Sigmoid colon (tissue), 7 donors: ENCODE results near the gene ENO3. TPM values are rescaled to one million over a fixed set of nuclear protein-coding genes. Genes with fewer than 3 reads are reported as not detected.
"Not testable (repeated sequence)": the region's sequence is repeated elsewhere in the genome, so short reads cannot be mapped to it uniquely, and the experiment has no call there.

Experiments
- DNase-seq: peaks from one replicate; pipeline ENCODE4 v3.0.0-alpha.2; 2019
- H3K27ac ChIP-seq, 4 donors: fragments of 200-600 bp; sonication (generic); one replicate each; pipeline ENCODE4 v1.5.1; 2016 to 2019; ENCODE audit warnings: mild to moderate bottlenecking in 1 of 4
- H3K27me3 ChIP-seq, 3 donors: fragments of 200-600 bp; sonication (generic); one replicate each; pipeline ENCODE4 v1.5.1; 2019; ENCODE audit warnings: mild to moderate bottlenecking in 1 of 3
- H3K36me3 ChIP-seq, 4 donors: fragments of 200-600 bp; sonication (generic); one replicate each; pipeline ENCODE4 v1.5.1; 2016 to 2019
- H3K4me1 ChIP-seq, 4 donors: fragments of 200-600 bp; sonication (generic); one replicate each; pipeline ENCODE4 v1.5.1; 2017 to 2019
- H3K4me3 ChIP-seq, 4 donors: fragments of 200-600 bp; sonication (generic); one replicate each; pipeline ENCODE4 v1.5.1; 2017 to 2019; ENCODE audit warnings: mild to moderate bottlenecking in 2 of 4, moderate library complexity in 1 of 4
- H3K9me3 ChIP-seq, 4 donors: fragments of 200-600 bp in 3 of 4; sonication (generic) in 3 of 4; one replicate each; pipeline versions ENCODE4 v1.5.1 to v1.6.1; 2013 to 2019
- EP300 ChIP-seq, 4 donors: sonication (generic); formaldehyde crosslinking; IDR thresholded peaks; one replicate each; pipeline ENCODE4 v1.6.1; 2017; ENCODE audit warnings: antibody characterized with exemption in 4 of 4
- POLR2A ChIP-seq, 2 donors: fragments of 450-650 bp; IDR thresholded peaks; one replicate each; pipeline ENCODE4 v1.6.1; 2016; ENCODE audit warnings: antibody characterized with exemption in 2 of 2, mild to moderate bottlenecking in 2 of 2, moderate library complexity in 2 of 2
- POLR2AphosphoS5 ChIP-seq, 4 donors: sonication (generic); formaldehyde crosslinking; IDR thresholded peaks; one replicate each; pipeline ENCODE4 v1.6.1; 2017; ENCODE audit warnings: antibody characterized with exemption in 4 of 4
- WGBS, 2 donors: extraction: QIAGEN DNeasy Blood & Tissue Kit; methylation state at CpG; one replicate each; pipeline ENCODE4 v1.1.7; 2013; 5-methylcytosine and 5-hydroxymethylcytosine counted together
- intact Hi-C: fragments of 100-400 bp; cut with DNase I; formaldehyde crosslinking; loops from one replicate; pipeline ENCODE4 v1.15.1; 2023
- polyA plus RNA-seq, 3 donors: library from polyadenylated mRNA; stranded (reverse); fragments of 200-250 nt; gene quantifications; one replicate each; pipeline ENCODE4 v1.2.3, GENCODE V29; 2013
- total RNA-seq, 4 donors: library from RNA; depleted of rRNA; stranded (reverse); fragments of >200 nt; gene quantifications; one replicate each; pipeline ENCODE4 v1.1.0, GENCODE V29; 2016
- TF ChIP-seq, protein P1 (sequence below), 4 experiments: fragments of 450-650 bp in 3 of 4; fragments of 200-600 bp in 1 of 4; IDR thresholded peaks; one replicate each; pipeline ENCODE4 v1.5.1; 2016 to 2019; ENCODE audit warnings: antibody characterized with exemption in 4 of 4, mild to moderate bottlenecking in 3 of 4, moderate library complexity in 2 of 4
- donor health status: healthy with polysubstance abuse.
- donor health status: Bipolar disorder and iron deficiency.
- donor health status: healthy.

Gene ENO3
- total and polyA plus RNA-seq, 7 donors: 0.69 to 10.3 (median 5.4) TPM

- Histone ChIP-seq H3K4me3 (no peak overlapping the region), H3K36me3 (no peaks in the 10 kb centered on the region), H3K27me3 (no peaks in the 10 kb centered on the region), H3K9me3 (no peaks in the 10 kb centered on the region), H3K27ac (no peak overlapping the region), H3K4me1 (no peaks in the 10 kb centered on the region)
- TF ChIP-seq, protein P1, sequence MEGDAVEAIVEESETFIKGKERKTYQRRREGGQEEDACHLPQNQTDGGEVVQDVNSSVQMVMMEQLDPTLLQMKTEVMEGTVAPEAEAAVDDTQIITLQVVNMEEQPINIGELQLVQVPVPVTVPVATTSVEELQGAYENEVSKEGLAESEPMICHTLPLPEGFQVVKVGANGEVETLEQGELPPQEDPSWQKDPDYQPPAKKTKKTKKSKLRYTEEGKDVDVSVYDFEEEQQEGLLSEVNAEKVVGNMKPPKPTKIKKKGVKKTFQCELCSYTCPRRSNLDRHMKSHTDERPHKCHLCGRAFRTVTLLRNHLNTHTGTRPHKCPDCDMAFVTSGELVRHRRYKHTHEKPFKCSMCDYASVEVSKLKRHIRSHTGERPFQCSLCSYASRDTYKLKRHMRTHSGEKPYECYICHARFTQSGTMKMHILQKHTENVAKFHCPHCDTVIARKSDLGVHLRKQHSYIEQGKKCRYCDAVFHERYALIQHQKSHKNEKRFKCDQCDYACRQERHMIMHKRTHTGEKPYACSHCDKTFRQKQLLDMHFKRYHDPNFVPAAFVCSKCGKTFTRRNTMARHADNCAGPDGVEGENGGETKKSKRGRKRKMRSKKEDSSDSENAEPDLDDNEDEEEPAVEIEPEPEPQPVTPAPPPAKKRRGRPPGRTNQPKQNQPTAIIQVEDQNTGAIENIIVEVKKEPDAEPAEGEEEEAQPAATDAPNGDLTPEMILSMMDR (IDR thresholded peaks at IDR 0.05): no peak
- TF ChIP-seq POLR2AphosphoS5 (IDR thresholded peaks at IDR 0.05) (no peak), EP300 (IDR thresholded peaks at IDR 0.05) (no peak), POLR2A (IDR thresholded peaks at IDR 0.05) (no peak)
- DNase-seq: no peak
- intact Hi-C loops: no loop called here
- WGBS, 2 donors: 79 to 85% methylated on average over 10 of the region's 10 CpGs
Measured at GRCh38 chr17:4920351-4921048, 30.4 kb upstream of the ENO3 start.

DNA sequence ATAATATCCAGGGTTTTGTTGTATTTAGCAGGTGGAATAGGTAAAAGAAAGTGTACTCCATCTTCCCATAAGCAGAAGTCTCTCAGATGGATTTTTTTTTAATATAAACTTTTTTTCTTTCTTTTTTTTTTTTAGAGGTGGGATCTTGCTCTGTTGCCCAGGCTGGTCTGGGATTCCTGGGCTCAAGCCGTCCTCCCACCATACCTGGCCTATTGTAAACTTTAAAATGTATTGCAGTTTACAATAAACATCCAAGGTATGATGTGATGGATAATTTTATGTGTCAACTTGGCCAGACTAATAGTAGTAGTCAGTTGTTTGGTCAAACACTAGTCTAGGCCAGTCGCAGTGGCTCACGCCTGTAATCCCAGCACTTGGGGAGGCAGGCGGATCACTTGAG, 29.6 kb upstream of the ENO3 start:
- WGBS, 2 donors: 89 to 90% methylated on average over 4 of the region's 4 CpGs
- no peaks in the 10 kb centered on the region for H3K27me3 ChIP-seq
- no peak for DNase-seq

DNA sequence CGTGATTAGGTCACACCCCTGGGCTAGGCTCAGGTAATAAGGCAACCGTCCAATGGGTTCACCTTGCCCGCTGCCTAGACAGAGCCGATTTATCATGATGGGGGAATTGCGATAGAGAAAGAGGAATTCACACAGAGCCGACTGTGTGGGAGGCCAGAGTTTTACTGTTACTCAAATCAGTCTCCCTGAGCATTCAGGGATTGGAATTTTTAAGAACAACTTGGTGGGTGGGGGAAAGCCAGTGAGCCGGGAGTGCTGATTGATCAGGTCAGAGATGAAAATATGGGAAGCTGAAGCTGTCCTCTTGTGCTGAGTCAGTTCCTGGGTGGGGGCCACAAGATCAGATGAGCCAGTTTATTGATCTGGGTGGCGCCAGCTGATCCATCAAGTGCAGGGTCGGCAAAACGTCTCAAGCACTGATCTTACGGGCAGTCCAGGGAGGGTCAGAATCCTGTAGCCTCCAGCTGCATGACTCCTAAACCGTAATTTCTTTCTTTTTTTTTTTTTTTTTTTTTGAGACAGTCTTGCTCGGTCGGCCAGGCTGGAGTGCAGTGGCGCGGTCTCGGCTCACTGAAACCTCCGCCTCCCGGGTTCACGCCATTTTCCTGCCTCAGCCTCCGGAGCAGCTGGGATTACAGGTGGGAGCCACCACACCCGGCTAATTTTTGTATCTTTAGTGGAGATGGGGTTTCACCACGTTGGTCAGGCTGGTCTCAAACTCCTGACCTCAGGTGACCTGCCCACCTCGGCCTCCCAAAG, 24.2 kb upstream of the ENO3 start:
- H3K4me1 ChIP-seq, DNase-seq, H3K9me3 ChIP-seq, intact Hi-C loops, H3K36me3 ChIP-seq, H3K27me3 ChIP-seq, H3K27ac ChIP-seq, H3K4me3 ChIP-seq: not testable (repeated sequence)
- WGBS, 2 donors: 84 to 89% methylated on average over 24 of the region's 24 CpGs

More for the DNA sequence above, 29.6 kb upstream of the ENO3 start:
- Histone ChIP-seq H3K36me3 (no peaks in the 10 kb centered on the region), H3K4me3 (no peak overlapping the region), H3K4me1 (no peaks in the 10 kb centered on the region), H3K27ac (no peak overlapping the region), H3K9me3 (no peaks in the 10 kb centered on the region)
- intact Hi-C loops: no loop called here
- no peak for TF ChIP-seq POLR2AphosphoS5 (IDR thresholded peaks at IDR 0.05)
- TF ChIP-seq, protein P1 (IDR thresholded peaks at IDR 0.05): no peak
- TF ChIP-seq POLR2A (IDR thresholded peaks at IDR 0.05): no peak
- no peak for TF ChIP-seq EP300 (IDR thresholded peaks at IDR 0.05)

DNA sequence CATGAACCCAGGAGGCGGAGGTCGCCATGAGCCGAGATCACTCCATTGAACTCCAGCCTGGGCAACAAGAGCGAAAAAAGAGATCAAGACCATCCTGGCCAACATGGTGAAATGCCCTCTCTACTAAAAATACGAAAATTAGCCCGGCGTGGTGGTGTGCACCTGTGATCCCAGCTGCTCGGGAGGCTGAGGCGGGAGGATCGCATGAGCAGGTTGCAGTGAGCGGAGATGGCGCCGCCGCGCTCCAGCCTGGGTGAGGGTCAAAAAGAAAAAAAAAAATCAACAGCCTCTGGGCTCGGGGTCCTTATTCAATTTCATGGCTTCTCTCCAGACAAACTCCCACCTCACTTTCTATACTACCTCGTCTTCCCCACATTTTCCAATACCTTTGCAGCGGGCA, 22.0 kb upstream of the ENO3 start:
- H3K36me3 ChIP-seq: no peaks in the 10 kb centered on the region
- H3K9me3 ChIP-seq: no peaks in the 10 kb centered on the region
- H3K27me3 ChIP-seq: no peaks in the 10 kb centered on the region
- 98% methylated on average over 18 of the region's 18 CpGs for WGBS, 2 donors
- no peak for DNase-seq
- TF ChIP-seq, protein P1 (IDR thresholded peaks at IDR 0.05): no peak
- TF ChIP-seq EP300 (IDR thresholded peaks at IDR 0.05): no peak
- TF ChIP-seq POLR2AphosphoS5 (IDR thresholded peaks at IDR 0.05): no peak
- TF ChIP-seq POLR2A (IDR thresholded peaks at IDR 0.05): no peak
- intact Hi-C loops: no loop called here
- no peak overlapping the region for H3K27ac ChIP-seq
- no peak overlapping the region for H3K4me3 ChIP-seq
- peaks cover 0 to 1% (median under 1%) of the 10 kb centered on the region in 4 donors for H3K4me1 ChIP-seq

GRCh38 chr17:4931963-4932362, 19.0 kb upstream of the ENO3 start, which contains the start of gene GP1BA:
TSS of gene GP1BA (plus strand) at chr17:4932277. CDS start at chr17:4932605, 328 bp downstream.
- Histone ChIP-seq H3K4me3 (no peak within 1 kb of the TSS), H3K36me3 (peaks cover 0 to 12% (median 4%) of the 10 kb centered on the region in 4 donors), H3K4me1 (peaks cover 0 to 9% (median 8%) of the 10 kb centered on the region in 4 donors), H3K27me3 (no peaks in the 10 kb centered on the region), H3K27ac (no peak within 1 kb of the TSS), H3K9me3 (no peaks in the 10 kb centered on the region)
- TF ChIP-seq EP300 (IDR thresholded peaks at IDR 0.05): no peak
- TF ChIP-seq, protein P1 (IDR thresholded peaks at IDR 0.05): no peak
- no peak for TF ChIP-seq POLR2AphosphoS5 (IDR thresholded peaks at IDR 0.05)
- no peak for TF ChIP-seq POLR2A (IDR thresholded peaks at IDR 0.05)
- intact Hi-C loops: no loop called here
- WGBS, 2 donors: 73 to 87% methylated on average over 14 of the region's 14 CpGs
- no peak for DNase-seq
